ENCODE results near the gene SFSWAP. TPM values are rescaled to one million over a fixed set of nuclear protein-coding genes. Genes with fewer than 3 reads are reported as not detected.

The SFSWAP gene
- total RNA-seq, 3 donors from 2014 or later = 72.4 to 77.8 (median 76.7) TPM

GRCh38 chr12:131783915-131784541 is 73.1 kb downstream of the SFSWAP start:
- Mint-ChIP-seq H3K4me1 (ENCODE audit: low read depth) (no peaks in the 10 kb centered on the region), H3K4me3 (no peak overlapping the region), H3K9me3 (no peaks in the 10 kb centered on the region), H3K27me3 (ENCODE audit: low read depth) (no peaks in the 10 kb centered on the region), H3K36me3 (ENCODE audit: insufficient read depth) (peaks cover 28% of the 10 kb centered on the region)
- ATAC-seq = no peak
- no peak for DNase-seq

- ATAC-seq = no peak
- no peaks in the 10 kb centered on the region for H3K4me1 Mint-ChIP-seq (ENCODE audit: low read depth)
- no peak overlapping the region for H3K4me3 Mint-ChIP-seq
These were observed 74.2 kb downstream of the SFSWAP start for GRCh38 chr12:131784909-131785762.

GRCh38 chr12:131785763-131786330 is 75.0 kb downstream of the SFSWAP start:
- no peak for ATAC-seq
- H3K4me3 Mint-ChIP-seq = no peak overlapping the region
- no peaks in the 10 kb centered on the region for H3K27me3 Mint-ChIP-seq (ENCODE audit: low read depth)
- no peaks in the 10 kb centered on the region for H3K4me1 Mint-ChIP-seq (ENCODE audit: low read depth)
- H3K36me3 Mint-ChIP-seq (ENCODE audit: insufficient read depth) = peaks cover 36% of the 10 kb centered on the region
- H3K9me3 Mint-ChIP-seq = no peaks in the 10 kb centered on the region
- DNase-seq = no peak

More at GRCh38 chr12:131784909-131785762, 74.2 kb downstream of the SFSWAP start:
- peaks cover 30% of the 10 kb centered on the region for H3K36me3 Mint-ChIP-seq (ENCODE audit: insufficient read depth)
- no peak for DNase-seq
- no peaks in the 10 kb centered on the region for H3K9me3 Mint-ChIP-seq
- no peaks in the 10 kb centered on the region for H3K27me3 Mint-ChIP-seq (ENCODE audit: low read depth)

- no peaks in the 10 kb centered on the region for H3K9me3 Mint-ChIP-seq
- no peaks in the 10 kb centered on the region for H3K4me1 Mint-ChIP-seq (ENCODE audit: low read depth)
- no peak overlapping the region for H3K4me3 Mint-ChIP-seq
- DNase-seq (no peak), ATAC-seq (no peak)
- peaks cover 37% of the 10 kb centered on the region for H3K36me3 Mint-ChIP-seq (ENCODE audit: insufficient read depth)
- no peaks in the 10 kb centered on the region for H3K27me3 Mint-ChIP-seq (ENCODE audit: low read depth)
These were observed 75.4 kb downstream of the SFSWAP start for GRCh38 chr12:131786331-131786730.

- H3K4me1 Mint-ChIP-seq (ENCODE audit: low read depth) = no peaks in the 10 kb centered on the region
- H3K4me3 Mint-ChIP-seq = no peak overlapping the region
- H3K27me3 Mint-ChIP-seq (ENCODE audit: low read depth) = no peaks in the 10 kb centered on the region
- ATAC-seq (no peak), DNase-seq (no peak)
- H3K36me3 Mint-ChIP-seq (ENCODE audit: insufficient read depth) = peaks cover 37% of the 10 kb centered on the region
- H3K9me3 Mint-ChIP-seq = no peaks in the 10 kb centered on the region
These were observed 76.3 kb downstream of the SFSWAP start for GRCh38 chr12:131787143-131787660.

- Mint-ChIP-seq H3K36me3 (ENCODE audit: insufficient read depth) (peaks cover 37% of the 10 kb centered on the region), H3K27me3 (ENCODE audit: low read depth) (no peaks in the 10 kb centered on the region), H3K9me3 (no peaks in the 10 kb centered on the region), H3K4me3 (no peak overlapping the region), H3K4me1 (ENCODE audit: low read depth) (no peaks in the 10 kb centered on the region)
- ATAC-seq = no peak
- no peak for DNase-seq
These were observed 77.2 kb downstream of the SFSWAP start for GRCh38 chr12:131788070-131788469.

- Mint-ChIP-seq H3K36me3 (ENCODE audit: insufficient read depth) (peaks cover 43% of the 10 kb centered on the region), H3K4me1 (ENCODE audit: low read depth) (no peaks in the 10 kb centered on the region), H3K9me3 (no peaks in the 10 kb centered on the region), H3K4me3 (no peak overlapping the region), H3K27me3 (ENCODE audit: low read depth) (no peaks in the 10 kb centered on the region)
- DNase-seq = no peak
- no peak for ATAC-seq
These were observed 78.7 kb downstream of the SFSWAP start for GRCh38 chr12:131789638-131790037.

- no peak overlapping the region for H3K4me3 Mint-ChIP-seq
- H3K36me3 Mint-ChIP-seq (ENCODE audit: insufficient read depth) = peaks cover 33% of the 10 kb centered on the region
- H3K9me3 Mint-ChIP-seq = no peaks in the 10 kb centered on the region
- H3K27me3 Mint-ChIP-seq (ENCODE audit: low read depth) = no peaks in the 10 kb centered on the region
- DNase-seq = no peak
- H3K4me1 Mint-ChIP-seq (ENCODE audit: low read depth) = peaks cover 3% of the 10 kb centered on the region
- no peak for ATAC-seq
These were observed 82.5 kb downstream of the SFSWAP start for GRCh38 chr12:131793243-131794022.

- peaks cover 3% of the 10 kb centered on the region for H3K4me1 Mint-ChIP-seq (ENCODE audit: low read depth)
- H3K9me3 Mint-ChIP-seq = no peaks in the 10 kb centered on the region
- no peak overlapping the region for H3K4me3 Mint-ChIP-seq
- ATAC-seq = no peak
- peaks cover 36% of the 10 kb centered on the region for H3K36me3 Mint-ChIP-seq (ENCODE audit: insufficient read depth)
- no peak for DNase-seq
- H3K27me3 Mint-ChIP-seq (ENCODE audit: low read depth) = no peaks in the 10 kb centered on the region
These were observed 83.2 kb downstream of the SFSWAP start for GRCh38 chr12:131794061-131794460.

- Mint-ChIP-seq H3K36me3 (ENCODE audit: insufficient read depth) (peaks cover 41% of the 10 kb centered on the region), H3K9me3 (no peaks in the 10 kb centered on the region), H3K4me3 (no peak overlapping the region), H3K27me3 (ENCODE audit: low read depth) (no peaks in the 10 kb centered on the region), H3K4me1 (ENCODE audit: low read depth) (peaks cover 3% of the 10 kb centered on the region)
- DNase-seq (no peak), ATAC-seq (no peak)
These were observed 83.7 kb downstream of the SFSWAP start for GRCh38 chr12:131794573-131794972.

GRCh38 chr12:131795064-131795463 is 84.2 kb downstream of the SFSWAP start:
- Mint-ChIP-seq H3K36me3 (ENCODE audit: insufficient read depth) (peaks cover 39% of the 10 kb centered on the region), H3K4me3 (no peak overlapping the region), H3K9me3 (no peaks in the 10 kb centered on the region), H3K4me1 (ENCODE audit: low read depth) (peaks cover 3% of the 10 kb centered on the region), H3K27me3 (ENCODE audit: low read depth) (no peaks in the 10 kb centered on the region)
- DNase-seq = no peak
- ATAC-seq = no peak

- H3K9me3 Mint-ChIP-seq = no peaks in the 10 kb centered on the region
- H3K4me1 Mint-ChIP-seq (ENCODE audit: low read depth) = peaks cover 3% of the 10 kb centered on the region
- no peak overlapping the region for H3K4me3 Mint-ChIP-seq
- peaks cover 35% of the 10 kb centered on the region for H3K36me3 Mint-ChIP-seq (ENCODE audit: insufficient read depth)
- no peak for DNase-seq
- no peaks in the 10 kb centered on the region for H3K27me3 Mint-ChIP-seq (ENCODE audit: low read depth)
- no peak for ATAC-seq
These were observed 85.0 kb downstream of the SFSWAP start for GRCh38 chr12:131795690-131796410.

GRCh38 chr12:131796411-131796736 is 85.5 kb downstream of the SFSWAP start:
- Mint-ChIP-seq H3K36me3 (ENCODE audit: insufficient read depth) (peaks cover 38% of the 10 kb centered on the region), H3K4me3 (no peak overlapping the region), H3K27me3 (ENCODE audit: low read depth) (no peaks in the 10 kb centered on the region), H3K9me3 (no peaks in the 10 kb centered on the region), H3K4me1 (ENCODE audit: low read depth) (peaks cover 3% of the 10 kb centered on the region)
- no peak for ATAC-seq
- DNase-seq = no peak
